OCI-LY7 (cell line): ENCODE results near the gene DOCK3.

Source experiments
- CTCF ChIP-seq: fragments of 200-600 bp; sonication (generic); conservative IDR thresholded peaks from 2 replicates; pipeline ENCODE4 v1.5.1; 2014; ENCODE audit warnings: mild to moderate bottlenecking, antibody characterized with exemption, low read length, moderate library complexity, mixed read lengths
- EZH2phosphoT487 ChIP-seq: fragments of 200-600 bp; sonication (generic); IDR thresholded peaks from 2 replicates; pipeline ENCODE4 v1.6.1; 2018; ENCODE audit warnings: low read depth, borderline replicate concordance, mild to moderate bottlenecking, mixed run types, antibody characterized with exemption, low read length, moderate library complexity, mixed read lengths

- TF ChIP-seq CTCF (no peak), EZH2phosphoT487 (no peak)
These were observed 481.4 kb downstream of the DOCK3 start for GRCh38 chr3:51156147-51156546.
